NCI-H2171 (cell line): ENCODE data around the gene ARID1B.
A peak's percentile ranks its signal among the peaks of the same experiment; 100 is the strongest.

Source experiments
- DNase-seq: peaks from one replicate; lab custom pipeline; 2025; lab: John Stamatoyannopoulos, UW

Gene ARID1B

DNA sequence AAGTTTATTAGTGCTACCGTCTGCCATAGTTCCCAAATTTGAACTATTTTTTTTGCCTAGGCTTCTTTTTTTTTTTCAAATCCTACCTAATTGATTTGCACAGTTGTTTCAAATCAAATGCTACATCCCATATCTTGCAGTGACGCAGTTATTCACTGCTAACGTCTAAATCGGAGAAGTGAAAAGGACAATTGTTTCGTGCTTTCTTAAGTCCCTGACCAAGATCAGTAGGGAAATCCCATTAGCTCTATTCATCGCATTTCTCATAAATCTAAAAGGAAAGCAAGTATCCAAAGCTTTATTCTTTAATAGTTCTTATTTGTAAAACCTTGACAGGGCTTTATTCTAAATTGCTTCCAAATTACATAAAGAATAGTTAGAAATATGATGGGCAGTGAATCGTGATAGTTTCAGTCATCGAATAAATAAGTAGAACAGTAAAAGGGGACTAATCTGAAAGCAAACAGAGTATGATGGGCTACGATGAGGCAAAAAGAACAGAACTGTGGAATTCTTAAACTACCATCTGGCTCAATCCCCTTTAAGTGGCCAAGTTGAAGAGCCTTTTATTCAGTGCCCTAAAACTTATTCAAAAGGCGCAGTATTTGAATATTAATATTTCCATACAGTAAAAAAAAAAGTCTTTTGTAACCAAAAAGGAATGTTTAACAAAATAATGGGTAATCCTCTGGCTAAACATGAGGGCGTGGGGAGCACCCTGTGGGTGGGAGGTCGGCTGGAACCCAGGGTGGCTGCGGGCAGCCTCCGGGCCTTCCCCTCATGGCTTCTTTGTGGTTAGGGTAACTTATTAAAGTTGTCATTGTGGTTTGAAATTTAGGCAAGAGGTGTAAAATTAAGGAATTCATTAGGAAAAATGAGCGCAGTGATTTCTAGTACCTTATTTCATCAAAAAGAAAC is 3.0 kb upstream of the ARID1B start:
- DNase-seq, result no peak

DNA sequence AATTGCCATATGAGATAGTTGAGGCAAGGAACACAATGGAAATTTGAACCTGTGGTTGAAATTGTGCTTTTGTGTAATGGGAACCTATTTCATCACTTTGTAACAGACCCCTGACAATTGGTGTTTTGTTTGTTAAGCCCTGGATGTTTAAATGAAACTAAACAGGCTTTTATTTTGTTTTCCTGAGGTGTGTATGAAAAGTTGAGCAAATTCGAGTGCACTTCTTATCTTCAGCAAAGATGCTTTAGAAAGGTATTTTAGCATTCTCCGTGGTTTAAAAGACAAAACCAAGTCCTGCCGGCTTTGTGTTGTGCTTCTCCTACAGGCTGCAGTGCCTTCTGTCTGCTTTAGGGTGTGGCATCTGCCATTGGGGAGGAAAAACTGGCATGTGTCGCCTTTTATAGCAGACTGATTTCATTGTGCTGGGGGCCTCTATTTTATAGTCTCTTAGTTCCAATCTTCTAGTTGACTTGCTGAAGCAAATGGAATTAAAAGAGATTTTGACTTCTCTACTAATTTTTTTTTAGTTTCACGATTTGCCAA is 2.2 kb upstream of the ARID1B start:
- DNase-seq, result peak; percentile 60

DNA sequence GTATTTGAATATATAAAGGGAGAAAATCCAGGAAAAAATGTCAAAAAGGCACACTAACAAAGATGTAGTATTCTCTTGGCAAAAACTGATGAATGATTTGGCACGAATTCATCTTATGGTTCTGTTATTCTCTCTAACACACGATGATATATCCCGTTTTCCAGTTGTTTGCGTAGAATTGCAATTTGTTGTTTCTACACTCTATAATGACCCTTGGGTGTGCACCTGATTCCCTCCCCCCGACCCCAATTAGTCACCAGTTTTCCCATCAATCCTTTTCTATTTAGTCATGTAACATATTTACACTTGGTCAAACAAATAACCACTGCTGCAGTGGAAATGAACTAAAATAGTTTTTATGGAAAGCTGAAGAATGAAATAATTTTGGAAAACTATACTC is 1.5 kb upstream of the ARID1B start:
- no peak for DNase-seq

DNA sequence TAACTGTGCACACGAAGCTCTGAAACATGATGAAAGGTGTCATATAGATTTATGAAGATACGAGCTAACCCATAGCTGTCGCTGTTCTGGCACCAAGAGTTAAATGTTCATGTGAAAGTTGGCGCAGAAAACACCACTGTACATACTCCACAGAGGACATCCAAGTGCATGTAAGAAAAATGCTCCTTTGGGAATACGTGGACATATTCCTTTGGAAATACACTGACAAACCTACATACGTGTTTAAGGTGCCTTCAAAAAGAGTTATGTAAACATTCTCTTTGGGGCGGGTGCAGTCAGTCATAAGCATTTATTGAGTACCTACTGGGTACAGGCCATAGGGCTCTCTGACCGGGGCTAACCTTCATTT is 723 bp upstream of the ARID1B start:
- DNase-seq, result peak; percentile 66

DNA sequence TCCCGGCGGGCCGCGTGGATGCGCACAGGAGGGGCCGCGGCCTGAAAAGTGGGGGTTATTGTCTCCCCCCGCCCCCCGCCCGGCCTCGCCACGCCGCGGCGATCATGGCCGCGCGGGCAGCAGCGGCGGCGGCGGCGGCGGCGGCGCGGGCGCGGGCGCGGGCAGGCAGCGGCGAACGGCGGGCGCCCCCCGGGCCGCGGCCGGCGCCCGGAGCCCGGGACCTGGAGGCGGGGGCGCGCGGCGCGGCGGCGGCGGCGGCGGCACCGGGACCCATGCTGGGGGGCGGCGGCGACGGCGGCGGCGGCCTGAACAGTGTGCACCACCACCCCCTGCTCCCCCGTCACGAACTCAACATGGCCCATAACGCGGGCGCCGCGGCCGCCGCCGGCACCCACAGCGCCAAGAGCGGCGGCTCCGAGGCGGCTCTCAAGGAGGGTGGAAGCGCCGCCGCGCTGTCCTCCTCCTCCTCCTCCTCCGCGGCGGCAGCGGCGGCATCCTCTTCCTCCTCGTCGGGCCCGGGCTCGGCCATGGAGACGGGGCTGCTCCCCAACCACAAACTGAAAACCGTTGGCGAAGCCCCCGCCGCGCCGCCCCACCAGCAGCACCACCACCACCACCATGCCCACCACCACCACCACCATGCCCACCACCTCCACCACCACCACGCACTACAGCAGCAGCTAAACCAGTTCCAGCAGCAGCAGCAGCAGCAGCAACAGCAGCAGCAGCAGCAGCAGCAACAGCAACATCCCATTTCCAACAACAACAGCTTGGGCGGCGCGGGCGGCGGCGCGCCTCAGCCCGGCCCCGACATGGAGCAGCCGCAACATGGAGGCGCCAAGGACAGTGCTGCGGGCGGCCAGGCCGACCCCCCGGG is 637 bp downstream of the ARID1B start:
- DNase-seq, result peak; percentile 58

DNA sequence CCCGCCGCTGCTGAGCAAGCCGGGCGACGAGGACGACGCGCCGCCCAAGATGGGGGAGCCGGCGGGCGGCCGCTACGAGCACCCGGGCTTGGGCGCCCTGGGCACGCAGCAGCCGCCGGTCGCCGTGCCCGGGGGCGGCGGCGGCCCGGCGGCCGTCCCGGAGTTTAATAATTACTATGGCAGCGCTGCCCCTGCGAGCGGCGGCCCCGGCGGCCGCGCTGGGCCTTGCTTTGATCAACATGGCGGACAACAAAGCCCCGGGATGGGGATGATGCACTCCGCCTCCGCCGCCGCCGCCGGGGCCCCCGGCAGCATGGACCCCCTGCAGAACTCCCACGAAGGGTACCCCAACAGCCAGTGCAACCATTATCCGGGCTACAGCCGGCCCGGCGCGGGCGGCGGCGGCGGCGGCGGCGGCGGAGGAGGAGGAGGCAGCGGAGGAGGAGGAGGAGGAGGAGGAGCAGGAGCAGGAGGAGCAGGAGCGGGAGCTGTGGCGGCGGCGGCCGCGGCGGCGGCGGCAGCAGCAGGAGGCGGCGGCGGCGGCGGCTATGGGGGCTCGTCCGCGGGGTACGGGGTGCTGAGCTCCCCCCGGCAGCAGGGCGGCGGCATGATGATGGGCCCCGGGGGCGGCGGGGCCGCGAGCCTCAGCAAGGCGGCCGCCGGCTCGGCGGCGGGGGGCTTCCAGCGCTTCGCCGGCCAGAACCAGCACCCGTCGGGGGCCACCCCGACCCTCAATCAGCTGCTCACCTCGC is 1.5 kb downstream of the ARID1B start:
- DNase-seq, result peak; percentile 44

DNA sequence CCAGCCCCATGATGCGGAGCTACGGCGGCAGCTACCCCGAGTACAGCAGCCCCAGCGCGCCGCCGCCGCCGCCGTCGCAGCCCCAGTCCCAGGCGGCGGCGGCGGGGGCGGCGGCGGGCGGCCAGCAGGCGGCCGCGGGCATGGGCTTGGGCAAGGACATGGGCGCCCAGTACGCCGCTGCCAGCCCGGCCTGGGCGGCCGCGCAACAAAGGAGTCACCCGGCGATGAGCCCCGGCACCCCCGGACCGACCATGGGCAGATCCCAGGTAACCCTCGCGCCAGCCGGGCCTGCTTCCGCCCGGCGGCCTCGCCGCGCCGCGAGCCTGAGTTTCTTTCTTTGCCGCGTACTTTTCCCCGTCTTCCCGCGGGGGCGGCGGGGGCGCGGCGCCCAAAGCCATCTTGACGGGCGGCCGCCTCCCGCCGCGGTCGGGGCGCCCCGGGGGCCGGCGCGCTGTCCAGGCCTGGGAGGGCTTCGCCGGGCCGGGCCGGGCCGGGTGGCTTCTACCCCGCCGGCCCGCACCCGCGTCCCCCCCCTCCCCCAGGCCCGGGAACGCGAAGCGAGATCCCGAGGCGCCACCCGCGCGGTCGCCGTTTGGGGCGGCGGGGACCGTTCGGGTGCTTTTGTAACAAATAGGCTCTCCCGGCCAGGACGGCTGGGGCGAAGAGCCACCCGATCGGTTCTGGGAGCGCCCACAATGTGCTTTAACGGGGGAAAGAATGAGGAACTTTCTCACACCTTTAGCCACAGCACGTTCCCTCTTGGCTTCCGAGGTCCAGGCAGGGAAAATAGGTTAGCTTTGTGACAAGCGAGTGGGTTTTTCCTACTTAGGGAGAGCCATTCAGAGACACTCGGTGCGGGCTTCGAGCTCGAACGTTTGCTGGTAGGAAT is 2.3 kb downstream of the ARID1B start:
- DNase-seq, result peak; percentile 6

DNA sequence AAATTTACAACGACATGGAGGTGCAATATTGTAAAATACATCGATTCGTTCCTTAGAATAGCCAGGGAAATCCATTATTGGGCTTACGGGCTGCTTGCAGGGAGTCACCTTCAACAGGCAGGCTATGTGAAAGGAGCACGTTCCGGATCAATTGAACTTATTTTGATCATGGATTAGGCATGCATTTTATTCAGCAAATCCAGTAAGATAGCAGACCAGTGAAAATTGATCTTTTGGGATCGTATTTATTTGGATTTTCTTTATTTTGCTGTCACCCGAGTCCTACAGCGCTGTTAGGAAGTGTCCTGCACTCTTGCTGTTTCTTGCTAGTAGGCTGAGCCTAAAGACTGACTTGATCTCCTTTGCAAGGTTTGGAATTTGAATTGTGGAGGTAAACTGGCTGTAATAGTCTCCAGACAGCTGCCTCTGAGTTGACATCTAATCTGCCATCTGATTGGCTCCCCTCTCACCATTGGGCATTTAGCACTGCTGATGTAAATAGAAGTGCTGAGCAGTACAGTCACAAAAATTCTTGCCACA is 3.0 kb downstream of the ARID1B start:
- peak; percentile 64 for DNase-seq

DNA sequence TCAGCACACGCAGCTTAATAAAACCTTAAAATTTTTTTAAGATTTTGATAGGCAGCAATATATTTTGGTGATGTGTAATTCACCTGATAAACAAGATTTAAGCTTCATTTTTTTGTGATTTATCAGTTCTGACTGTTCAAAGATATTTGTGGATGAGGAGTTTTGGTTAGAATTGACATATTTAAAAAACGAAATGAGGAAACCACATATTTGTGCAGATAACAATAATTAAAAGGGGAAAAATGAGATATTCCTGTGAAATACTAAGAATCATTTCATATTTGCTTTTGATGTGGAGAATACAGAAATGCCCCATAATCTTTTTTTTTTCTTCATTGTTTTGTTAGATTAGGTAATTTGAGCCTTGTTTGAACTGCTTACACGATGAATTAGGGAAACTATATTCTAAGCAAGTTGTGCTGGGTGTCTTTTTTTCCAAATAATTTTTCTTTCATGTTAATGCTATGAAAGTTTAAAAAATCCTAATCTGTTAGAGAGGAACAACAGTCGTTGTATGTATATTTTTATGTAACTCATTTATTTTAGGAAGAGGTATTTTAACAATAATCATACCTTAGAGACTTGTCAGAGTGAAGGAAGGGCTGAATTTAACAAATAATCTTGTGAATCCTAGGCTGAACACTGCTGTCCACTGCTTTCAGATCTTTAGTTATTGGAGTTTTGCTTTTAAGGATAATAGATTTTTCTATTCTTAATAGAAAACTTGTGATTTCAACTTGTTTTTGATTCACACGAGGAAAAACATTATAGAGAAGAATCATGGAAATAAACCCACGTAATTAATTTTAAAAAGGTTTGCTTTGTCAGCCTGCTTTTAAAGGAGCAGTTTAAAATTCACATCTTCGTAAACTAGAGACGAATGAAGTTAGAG is 4.0 kb downstream of the ARID1B start:
- no peak for DNase-seq

DNA sequence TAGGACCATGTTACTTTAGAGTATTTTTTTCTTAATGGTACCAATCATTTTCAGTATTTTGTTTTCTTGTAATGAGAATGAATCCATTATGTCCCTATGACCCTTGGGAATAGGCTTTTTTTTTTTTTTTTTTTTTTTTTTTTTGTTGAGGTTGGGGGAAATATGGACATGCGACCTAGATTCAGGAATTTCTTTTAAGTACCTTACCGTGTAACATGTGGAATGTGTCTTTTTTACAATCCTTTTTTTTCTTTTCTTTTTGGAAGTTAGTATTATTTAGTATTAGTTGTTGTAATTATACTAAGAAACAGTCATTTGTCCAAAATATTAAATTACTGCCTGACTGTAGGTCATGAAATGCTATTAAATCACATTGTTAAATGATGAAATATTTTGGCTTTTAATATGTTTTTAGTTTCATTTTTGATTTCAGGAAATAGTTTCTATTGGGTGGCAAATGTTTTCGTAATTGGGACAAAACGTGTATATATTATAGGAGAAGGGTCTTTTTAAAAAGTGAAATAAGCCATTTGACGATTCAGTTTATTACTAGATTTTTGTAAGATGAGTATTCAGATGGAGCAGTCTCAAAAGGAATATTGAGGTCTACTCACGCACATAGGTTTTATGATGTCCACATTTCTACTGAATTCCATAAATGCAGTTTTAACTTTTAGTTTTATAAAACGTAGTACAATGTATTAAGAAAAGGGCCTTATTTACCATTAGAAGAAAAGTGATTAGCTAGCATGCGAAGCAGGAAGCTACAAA is 4.9 kb downstream of the ARID1B start:
- DNase-seq, result peak; percentile 33

DNA sequence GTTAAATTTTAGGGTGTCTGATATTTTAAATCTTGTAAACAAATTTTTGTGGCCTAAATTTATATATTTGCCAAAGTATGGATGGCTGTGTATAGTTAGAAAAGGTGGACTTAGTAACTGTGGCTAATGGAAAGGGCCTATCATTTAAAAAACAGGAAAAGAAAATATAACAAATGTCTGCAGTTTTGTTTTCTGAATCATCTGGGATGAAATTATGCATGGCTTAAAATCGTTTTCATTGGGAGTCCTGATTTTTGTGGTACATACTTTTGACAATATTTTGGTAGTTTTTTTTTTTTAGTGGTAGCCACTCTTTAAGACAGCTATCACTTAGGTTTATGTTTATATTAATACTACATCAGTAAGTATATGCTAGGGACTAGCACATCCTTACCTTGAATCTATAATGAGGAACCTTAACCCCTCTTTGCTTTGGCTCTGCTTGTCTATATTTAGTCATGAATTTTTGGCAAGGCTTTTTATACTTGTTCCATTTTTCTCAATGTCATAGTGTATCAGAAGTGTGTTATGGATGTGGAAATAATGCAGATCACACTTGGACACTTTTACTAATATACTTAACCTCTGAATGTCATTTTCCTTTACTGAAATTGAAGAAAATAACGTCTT is 5.6 kb downstream of the ARID1B start:
- DNase-seq, result no peak

DNA sequence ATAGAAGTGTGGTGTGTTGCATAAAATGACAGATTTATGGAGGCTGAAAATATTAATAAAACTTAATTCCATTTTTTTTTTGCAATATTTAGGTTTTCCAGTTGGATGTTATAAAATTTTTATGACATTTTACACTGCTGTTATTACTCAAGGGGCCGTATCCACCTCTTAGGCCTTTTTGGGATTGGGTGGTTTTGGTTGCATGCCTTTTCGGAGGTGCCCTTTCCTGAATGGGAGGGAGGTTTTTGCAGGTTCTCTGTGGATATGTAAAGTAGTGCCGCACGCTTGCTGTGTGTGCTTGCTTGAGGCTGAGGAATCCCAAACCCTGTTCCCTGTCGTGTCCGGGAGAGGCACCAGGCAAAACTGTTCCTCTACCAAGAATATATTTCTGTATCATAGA is 6.8 kb downstream of the ARID1B start:
- DNase-seq, result no peak

DNA sequence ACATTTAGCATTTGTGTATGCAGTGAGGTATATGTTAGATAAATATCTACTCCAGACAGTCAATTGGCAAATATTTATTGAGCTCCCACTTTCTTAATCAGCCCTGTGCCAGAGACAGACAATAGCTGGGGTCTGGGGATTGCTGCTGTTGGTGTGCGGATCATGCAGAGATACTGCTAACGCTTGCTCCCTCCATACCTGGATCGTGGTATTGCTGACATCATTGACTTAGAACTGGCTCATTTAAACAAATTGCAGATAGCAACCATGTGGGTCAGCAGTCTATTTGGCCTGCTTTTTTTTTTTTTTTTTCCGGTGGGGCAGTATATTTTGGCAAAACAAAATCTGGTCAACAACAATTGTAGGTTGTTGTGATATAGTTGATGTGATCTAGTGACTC is 9.5 kb downstream of the ARID1B start:
- no peak for DNase-seq

DNA sequence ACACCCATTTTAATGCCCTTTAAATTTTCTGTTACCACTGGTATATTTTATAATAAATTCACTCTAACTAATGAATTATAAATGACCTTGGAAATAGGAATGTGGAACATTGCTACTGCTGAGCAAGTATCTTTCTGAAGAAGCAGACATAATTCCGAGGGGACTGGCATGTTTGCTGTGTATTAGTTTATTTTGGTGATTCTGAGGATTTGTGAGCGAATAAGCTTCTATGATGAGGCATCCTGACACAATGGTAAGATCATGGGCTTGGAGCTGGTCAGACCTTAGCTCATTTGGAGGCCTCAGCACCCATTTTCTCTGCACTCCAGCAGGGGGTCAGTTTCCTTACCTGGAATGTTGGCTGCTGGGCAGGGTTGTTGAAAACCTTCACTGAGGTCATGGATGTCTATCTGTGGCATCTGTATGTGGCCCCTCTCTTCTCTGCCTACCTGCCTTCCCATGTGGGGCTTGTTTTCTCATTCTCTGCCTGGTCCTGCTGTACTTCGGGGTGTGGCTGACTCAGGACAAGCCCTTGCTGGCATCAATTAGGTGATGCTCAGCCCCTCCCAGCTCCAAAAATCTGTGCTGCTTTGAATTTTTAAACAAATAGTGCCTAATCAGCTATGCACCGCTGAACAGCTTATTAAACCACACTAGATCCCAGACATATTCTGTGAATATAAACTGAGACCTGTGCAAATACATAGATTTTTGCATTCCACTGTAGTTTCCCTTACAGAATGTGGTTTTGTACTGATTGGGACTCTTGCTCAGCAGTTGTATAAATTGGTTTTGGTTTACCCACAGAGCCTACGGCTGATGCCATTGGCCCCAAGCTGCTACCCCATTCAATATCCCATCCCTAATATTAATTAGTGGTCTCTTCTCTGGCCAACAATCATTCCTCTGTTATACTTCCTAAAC is 10.7 kb downstream of the ARID1B start:
- no peak for DNase-seq

DNA sequence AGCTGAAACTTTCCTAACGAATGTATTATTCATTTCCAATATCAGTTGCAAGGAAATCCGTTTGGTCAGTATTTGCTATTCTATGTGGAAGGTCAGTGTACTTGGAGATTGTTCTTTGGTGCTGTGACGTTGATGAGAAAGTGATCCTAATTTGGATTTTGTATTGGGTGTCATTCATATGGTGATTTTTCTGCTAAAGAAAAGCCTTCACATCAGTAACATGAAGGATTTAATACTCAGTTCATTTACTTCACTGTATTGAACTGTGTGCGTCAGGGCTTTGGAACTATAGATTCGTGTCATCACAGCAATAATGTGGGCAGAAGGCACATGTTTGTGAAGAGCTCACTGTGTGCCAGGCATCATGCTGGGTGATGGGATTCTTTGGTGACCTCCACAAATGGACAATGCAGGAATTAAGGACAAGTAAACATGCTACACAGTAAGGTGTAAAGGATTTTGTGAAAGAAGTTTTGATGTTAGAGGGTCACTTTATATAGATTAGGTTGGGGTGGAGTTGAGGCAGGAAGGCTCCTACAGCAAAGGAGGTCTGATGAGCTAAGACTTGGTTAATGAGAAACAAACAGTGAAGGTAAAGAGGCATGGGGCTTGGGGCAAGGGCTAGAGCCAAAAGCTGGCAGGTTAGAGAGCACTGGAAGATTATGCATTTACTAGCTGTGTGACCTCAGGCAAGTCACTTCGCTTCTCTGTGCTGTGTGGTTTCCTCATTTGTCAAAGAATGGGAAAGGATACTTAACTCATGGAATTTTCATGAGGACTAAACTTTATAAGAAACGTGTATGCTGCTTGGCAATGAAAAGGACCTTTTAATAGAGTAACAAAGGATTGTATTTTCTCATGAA is 12.1 kb downstream of the ARID1B start:
- no peak for DNase-seq

DNA sequence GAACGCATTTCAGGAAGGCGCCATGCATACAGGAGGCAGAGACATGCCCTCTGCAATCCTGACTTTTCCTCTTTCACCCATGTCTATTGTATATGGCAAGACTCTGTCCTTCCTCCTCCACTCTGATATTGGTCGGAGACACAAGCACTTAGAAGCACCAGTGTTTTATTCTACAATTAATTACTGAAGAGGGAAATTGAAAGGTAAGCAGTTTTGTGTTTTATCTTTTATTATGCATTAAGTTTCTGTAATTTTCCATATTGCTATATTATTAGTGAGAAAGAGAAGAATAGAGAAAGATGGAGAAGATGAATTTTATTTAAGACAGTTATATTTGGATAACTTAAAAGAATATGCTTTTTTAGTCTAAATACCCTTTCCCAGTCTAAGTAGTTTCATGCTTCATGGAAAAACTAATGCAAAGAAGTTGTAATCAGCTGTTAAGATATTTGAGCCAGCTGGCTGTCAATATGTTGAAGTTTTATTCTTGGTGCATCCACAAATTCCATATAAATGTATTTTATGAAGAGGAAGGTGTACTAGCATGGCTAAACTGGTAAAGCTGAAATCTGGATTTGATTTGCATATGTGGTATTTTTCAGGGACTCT is 13.6 kb downstream of the ARID1B start:
- no peak for DNase-seq
